HepG2 (cell line): ENCODE data around the gene CELSR3. TPM values are rescaled to one million over a fixed set of nuclear protein-coding genes. Genes with fewer than 3 reads are reported as not detected.

Source experiments
- CENPBD1 ChIP-seq: sonication (generic); formaldehyde crosslinking; IDR thresholded peaks from 2 replicates; pipeline ENCODE4 v1.8.0; 2022; ENCODE audit warnings: missing genetic modification reagents, low read depth, mild to moderate bottlenecking, borderline replicate concordance
- FOXP1 ChIP-seq, 2 experiments: fragments of 450-650 bp in 1 of 2; IDR thresholded peaks; 2 replicates each; pipeline ENCODE4 v1.6.1; 2017 to 2018; ENCODE audit warnings: antibody characterized with exemption in 1 of 2
- GATAD2A ChIP-seq: IDR thresholded peaks from 2 replicates; pipeline ENCODE4 v1.6.1; 2016
- HIC2 ChIP-seq: sonication (generic); formaldehyde crosslinking; IDR thresholded peaks from 2 replicates; pipeline ENCODE4 v1.9.0; 2022; ENCODE audit warnings: low read depth, missing genetic modification reagents
- KAT8 ChIP-seq: IDR thresholded peaks from 2 replicates; pipeline ENCODE4 v1.6.1; 2016; ENCODE audit warnings: missing genetic modification reagents, missing compliant biosample characterization
- PRPF4 ChIP-seq: fragments of 200-400 bp; formaldehyde crosslinking; IDR thresholded peaks from 2 replicates; pipeline ENCODE4 v1.6.1; 2016; ENCODE audit warnings: low read length, low read depth; ENCODE audit not compliant: poor library complexity, severe bottlenecking
- TCF7 ChIP-seq: sonication (generic); IDR thresholded peaks from 2 replicates; pipeline ENCODE4 v1.6.1; 2016; ENCODE audit warnings: antibody characterized with exemption, low read depth
- ZNF142 ChIP-seq: sonication (generic); formaldehyde crosslinking; IDR thresholded peaks from 2 replicates; pipeline ENCODE4 v1.4.0; 2020; ENCODE audit warnings: missing genetic modification reagents
- ZNF354B ChIP-seq: sonication (generic); formaldehyde crosslinking; IDR thresholded peaks from 2 replicates; pipeline ENCODE4 v1.8.0; 2022; ENCODE audit warnings: mild to moderate bottlenecking, missing genetic modification reagents
- ZNF576 ChIP-seq: sonication (generic); formaldehyde crosslinking; IDR thresholded peaks from 2 replicates; pipeline ENCODE4 v1.4.0; 2020; ENCODE audit warnings: mild to moderate bottlenecking, missing genetic modification reagents
- ZNF644 ChIP-seq: IDR thresholded peaks from 2 replicates; pipeline ENCODE4 v1.6.1; 2016; ENCODE audit warnings: low read depth
- ZNF652 ChIP-seq: IDR thresholded peaks from 2 replicates; pipeline ENCODE4 v1.6.1; 2016; ENCODE audit warnings: low read depth, borderline replicate concordance
- ZNF672 ChIP-seq: sonication (generic); formaldehyde crosslinking; IDR thresholded peaks from 2 replicates; pipeline ENCODE4 v1.8.1; 2022; ENCODE audit warnings: missing genetic modification reagents
- ZNF790 ChIP-seq: sonication (generic); formaldehyde crosslinking; IDR thresholded peaks from 2 replicates; pipeline ENCODE4 v1.8.0; 2022; ENCODE audit warnings: missing genetic modification reagents, mild to moderate bottlenecking, borderline replicate concordance
- ZSCAN31 ChIP-seq: sonication (generic); formaldehyde crosslinking; IDR thresholded peaks from 2 replicates; pipeline ENCODE4 v1.5.0; 2020; ENCODE audit warnings: low read depth, mild to moderate bottlenecking, missing genetic modification reagents
- polyA plus RNA-seq, 8 experiments: library from polyadenylated mRNA; depleted of rRNA in 3 of 8; stranded (reverse) in 7 of 8; unstranded in 1 of 8; fragments of >200 nt; fragmentation: Illumina TruSeq in 4 of 8; extraction: Trizol in 4 of 8; gene quantifications; 2 replicates each; pipeline versions ENCODE4 v1.2.1 to v1.2.3, GENCODE V29; 2011 to 2016; ENCODE audit warnings: low read depth in 4 of 8, missing spikeins in 1 of 8, mixed read lengths in 1 of 8; ENCODE audit not compliant: insufficient read depth in 1 of 8
- total RNA-seq, 5 experiments: library from RNA; depleted of rRNA; stranded (reverse); fragments of >200 nt; fragmentation: Illumina TruSeq; extraction: Trizol; gene quantifications; 2 replicates each; pipeline ENCODE4 v1.2.3, GENCODE V29; 2016; ENCODE audit warnings: low read depth in 1 of 5

The CELSR3 gene
- total and polyA plus RNA-seq, 2 of the 13 experiments (the other 11 are each of a cell fraction or from before 2014, with no cell fraction given), result 5.4 to 6.7 TPM

- TF ChIP-seq ZNF790 (CRISPR knock-in tag) (no peak), ZNF644 (CRISPR knock-in tag) (no peak), FOXP1 (IDR thresholded peaks at IDR 0.05) (no peak), FOXP1 (CRISPR knock-in tag; IDR thresholded peaks at IDR 0.05) (no peak), ZNF576 (CRISPR knock-in tag) (no peak), GATAD2A (CRISPR knock-in tag) (no peak), ZSCAN31 (no peak), KAT8 (CRISPR knock-in tag) (no peak), ZNF142 (CRISPR knock-in tag) (no peak), HIC2 (no peak), CENPBD1 (CRISPR knock-in tag) (no peak), ZNF354B (CRISPR knock-in tag) (no peak), PRPF4 (no peak), TCF7 (no peak), ZNF652 (CRISPR knock-in tag) (no peak), ZNF672 (no peak)
Measured at GRCh38 chr3:48656061-48656840, 6.4 kb downstream of the CELSR3 start (continued).
